ENCODE results near the gene IL6R.
A peak's percentile ranks its signal among the peaks of the same experiment; 100 is the strongest.
"Not testable (repeated sequence)": the region's sequence is repeated elsewhere in the genome, so short reads cannot be mapped to it uniquely, and the experiment has no call there.

Gene IL6R

DNA sequence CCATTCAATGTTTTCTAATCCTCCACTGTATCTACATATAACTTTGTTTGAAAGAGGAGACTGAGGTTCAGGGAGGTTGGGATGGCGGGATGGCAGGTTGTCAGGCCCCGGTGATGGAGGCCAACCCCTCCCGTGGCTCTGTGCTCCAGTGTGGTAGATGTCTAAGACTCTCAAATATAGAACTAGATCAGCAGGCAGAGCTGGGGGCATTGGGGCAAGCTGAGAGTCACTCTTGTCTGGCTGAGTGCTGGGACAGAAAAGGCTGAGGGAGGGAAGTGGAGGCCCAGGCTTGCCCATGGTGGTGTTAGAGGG, 1.7 kb downstream of the IL6R start:
- DNase-seq (ENCODE audit: low read depth) = no peak

DNA sequence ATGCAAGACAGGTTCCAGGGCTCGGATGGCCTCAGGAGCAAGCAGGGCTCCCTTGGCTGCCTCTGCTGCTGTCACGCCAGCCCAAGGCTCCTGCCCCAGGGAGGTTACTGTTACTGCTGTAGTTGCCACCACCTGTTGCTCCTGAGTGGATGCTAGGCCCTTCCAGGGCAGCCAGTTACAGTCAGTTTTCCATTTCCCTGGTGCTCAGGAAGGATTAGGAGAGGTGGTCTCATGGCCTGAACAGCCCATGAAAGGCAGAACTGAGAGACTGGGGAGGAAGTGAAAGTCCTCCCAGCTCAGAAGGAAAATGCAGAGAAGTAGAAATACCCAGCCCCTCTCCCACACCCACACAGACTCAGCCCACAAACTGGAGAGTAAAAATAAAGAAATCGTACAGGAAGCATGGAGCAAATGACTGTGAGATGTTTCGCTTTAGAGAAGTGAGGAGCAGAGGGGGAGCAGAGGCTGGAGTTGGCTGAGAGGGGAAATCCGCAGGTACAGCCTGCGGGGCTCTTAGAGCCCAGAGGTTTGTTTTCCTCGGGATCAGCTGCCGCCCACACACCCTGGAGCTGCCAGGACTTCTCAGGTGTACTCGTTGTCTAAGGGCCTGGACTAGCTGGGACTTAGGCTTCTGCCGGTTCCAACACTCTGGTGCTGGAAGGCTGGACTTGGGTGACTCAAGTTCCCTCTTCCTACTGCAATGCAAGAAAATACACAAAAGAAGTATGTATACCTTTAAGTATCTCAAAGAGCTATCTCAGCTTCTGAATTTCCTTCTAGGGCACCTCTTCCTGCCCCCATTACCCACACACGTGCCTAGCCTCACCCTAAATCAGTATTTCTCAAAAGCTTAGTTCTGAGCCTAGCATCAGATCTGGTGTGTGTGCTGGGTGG, 2.3 kb downstream of the IL6R start:
- peak; percentile 43 for DNase-seq (ENCODE audit: low read depth)

DNA sequence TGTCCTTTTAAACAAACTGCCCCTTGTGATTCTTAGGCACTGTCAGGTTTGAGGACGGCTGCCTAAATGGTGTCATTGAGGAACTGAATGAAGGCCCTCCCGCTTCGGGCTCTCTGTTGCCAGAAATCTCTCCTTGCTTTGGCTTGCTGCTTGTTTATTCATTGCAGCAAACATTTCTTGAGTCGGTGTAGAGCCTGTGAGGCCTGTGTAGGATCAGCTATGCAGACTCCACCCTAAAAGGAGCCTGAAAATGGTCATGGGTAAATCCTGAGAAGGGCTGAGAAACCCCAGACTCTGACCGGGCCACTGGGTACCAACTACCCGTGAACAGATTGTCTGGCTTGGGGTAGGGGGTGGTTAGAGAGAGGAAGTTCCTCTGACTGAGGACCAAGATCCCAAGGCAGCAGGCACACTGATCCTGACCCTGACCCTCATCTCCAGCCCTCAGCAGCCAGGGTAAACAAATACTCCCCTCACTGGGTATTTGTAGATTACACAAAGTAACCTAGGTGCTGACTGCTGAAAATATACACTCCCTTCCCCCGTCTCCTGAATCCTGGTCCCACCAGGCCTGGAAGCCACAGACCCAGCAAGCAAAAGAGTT, 3.1 kb downstream of the IL6R start:
- DNase-seq (ENCODE audit: low read depth) = no peak

DNA sequence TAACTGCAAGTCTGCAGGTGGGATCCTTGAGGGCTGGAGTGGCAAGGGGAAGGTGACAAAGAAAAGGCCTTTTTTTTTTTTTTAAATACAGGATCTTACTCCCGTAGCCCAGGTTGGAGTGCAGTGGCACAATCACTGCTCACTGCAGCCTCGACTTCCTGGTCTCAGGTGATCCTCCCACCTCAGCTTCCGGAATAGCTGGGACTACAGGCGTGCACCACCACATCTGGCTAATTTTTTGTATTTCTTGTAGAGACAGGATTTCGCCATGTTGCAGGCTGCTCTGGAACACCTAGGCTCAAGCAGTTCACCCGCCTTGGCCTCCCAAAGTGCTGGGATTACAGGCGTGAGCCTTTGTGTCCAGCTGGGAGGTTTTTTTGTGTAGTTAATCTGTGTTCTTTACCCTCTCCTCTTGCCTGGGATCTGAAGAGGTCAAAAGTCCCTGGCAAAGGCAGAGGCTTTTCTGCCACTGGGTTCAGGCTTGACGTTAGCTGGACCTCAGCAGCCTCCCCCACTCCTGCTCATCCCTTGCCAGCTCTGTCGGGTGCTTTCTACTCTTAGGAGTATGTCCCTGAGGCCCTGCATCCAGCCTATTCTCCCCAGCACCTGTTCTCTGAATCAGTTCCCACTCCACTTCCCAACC, 5.2 kb downstream of the IL6R start:
- DNase-seq (ENCODE audit: low read depth) = no peak

DNA sequence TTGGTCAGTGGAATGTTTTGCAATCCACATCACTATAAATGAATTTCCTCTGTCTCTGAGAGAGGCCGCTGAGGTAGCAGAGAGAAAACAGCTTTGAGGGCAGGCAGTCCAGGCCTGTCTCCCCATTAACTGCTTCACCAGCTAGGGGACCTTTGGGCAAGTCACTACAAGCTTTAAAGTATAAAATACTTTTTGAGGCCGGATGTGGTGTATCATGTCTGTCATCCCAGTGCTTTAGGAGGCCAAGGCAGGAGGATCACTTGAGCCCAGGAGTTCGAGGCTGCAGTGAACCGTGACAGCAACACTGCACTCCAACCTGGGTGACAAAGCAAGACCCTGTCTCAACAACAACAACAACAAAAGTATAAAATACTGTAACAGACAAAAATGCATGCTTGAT, 6.4 kb downstream of the IL6R start:
- no peak for DNase-seq (ENCODE audit: low read depth)

DNA sequence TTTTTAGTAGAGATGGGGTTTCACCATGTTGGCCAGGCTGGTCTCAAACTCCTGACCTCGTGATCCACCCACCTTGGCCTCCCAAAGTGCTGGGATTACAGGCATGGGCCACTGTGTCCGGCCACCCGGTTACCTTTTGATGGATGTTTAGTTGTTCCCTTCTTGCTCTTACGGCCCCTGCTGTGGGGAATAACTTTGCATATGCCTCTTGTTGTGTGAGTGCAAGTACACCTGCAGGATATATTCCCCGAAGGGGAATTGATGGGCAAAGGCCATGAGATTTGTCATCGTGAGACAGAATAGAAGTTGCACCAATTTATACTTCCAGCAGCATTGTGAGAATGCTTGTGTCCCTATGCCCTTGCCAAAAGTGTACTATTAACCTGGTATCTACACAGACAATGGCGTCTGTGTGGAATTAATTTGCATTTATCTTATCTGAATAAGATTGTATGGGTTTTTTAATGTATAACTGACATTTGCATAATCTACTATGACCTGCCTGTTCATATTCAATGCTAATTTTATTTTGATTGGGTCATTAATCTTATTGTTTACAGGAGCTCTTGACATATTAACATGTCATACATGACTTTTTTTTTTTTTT, 8.1 kb downstream of the IL6R start:
- DNase-seq (ENCODE audit: low read depth) = no peak

DNA sequence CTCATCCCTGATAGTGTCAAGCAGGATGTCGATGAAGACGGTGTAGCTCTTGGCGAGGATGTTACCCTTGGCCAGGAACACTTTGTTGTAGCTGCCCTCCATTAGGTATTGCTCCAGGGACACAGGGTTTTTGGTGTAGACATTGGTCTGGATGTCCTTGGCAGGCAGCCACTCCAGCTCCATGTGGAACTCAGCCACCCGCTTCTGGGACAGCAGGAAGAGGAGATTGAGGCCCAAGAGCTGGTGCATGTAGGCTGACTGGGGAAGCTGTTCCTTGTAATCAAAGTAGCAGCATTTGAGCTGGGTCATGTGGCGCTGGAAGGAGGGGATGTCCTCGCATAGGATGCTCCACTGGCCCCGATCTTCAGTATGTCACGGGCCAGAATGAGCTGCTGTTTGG, 9.5 kb downstream of the IL6R start:
- no peak for DNase-seq (ENCODE audit: low read depth)

DNA sequence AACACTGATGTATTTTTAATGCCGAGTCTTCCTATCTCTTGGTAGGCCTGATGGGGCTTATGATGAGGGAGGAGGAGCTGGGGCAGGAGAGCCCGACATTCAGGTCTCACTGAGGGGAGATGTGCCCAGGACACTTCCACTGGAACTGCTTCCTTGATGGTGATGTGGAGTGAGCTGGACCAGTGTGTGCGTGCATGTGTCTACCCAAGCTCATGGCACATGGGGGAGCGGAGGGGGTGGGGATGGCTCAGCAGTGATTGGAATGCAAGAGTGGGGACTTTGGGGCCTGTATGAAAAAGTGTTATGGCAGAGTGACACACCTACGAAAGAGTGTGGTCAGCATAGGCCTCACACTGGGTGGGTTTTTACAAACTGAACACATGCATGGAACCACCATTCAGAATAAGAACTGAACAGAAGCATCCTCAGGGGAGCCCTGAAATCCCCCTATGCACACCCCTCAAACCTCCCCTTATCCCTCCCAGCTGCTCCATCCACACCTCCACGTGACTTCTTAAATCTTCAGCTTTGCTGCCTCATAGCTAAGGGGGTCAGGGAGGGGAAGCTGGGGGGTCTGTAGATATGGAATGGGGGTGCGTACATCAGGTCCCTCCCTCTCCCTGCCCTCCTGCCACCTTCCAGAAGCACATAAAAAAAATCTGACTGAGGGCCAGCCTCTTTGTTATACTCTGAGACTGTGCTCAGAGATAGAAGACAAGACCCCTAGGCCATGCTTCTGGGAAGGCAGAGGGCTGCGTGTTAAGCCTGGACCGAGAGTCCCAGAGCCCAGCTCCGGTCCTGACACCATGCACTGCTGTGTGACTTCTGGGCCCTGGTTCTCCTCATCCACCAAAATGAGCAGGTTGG, 11.6 kb downstream of the IL6R start:
- no peak for DNase-seq (ENCODE audit: low read depth)

DNA sequence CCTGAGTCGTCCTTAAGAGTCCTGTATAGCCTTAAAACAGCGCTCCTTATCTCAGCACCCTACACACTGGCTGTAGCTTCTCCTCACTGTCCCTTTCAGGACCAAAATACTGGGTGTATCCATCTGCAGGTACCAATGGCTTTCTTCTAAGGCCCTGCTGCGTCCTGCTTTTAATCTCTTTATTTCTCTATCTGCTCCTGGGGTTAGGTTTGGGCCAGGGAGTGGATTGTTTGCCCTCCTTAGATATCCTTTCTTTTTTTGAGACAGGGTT, 12.1 kb downstream of the IL6R start:
- DNase-seq (ENCODE audit: low read depth) = no peak

DNA sequence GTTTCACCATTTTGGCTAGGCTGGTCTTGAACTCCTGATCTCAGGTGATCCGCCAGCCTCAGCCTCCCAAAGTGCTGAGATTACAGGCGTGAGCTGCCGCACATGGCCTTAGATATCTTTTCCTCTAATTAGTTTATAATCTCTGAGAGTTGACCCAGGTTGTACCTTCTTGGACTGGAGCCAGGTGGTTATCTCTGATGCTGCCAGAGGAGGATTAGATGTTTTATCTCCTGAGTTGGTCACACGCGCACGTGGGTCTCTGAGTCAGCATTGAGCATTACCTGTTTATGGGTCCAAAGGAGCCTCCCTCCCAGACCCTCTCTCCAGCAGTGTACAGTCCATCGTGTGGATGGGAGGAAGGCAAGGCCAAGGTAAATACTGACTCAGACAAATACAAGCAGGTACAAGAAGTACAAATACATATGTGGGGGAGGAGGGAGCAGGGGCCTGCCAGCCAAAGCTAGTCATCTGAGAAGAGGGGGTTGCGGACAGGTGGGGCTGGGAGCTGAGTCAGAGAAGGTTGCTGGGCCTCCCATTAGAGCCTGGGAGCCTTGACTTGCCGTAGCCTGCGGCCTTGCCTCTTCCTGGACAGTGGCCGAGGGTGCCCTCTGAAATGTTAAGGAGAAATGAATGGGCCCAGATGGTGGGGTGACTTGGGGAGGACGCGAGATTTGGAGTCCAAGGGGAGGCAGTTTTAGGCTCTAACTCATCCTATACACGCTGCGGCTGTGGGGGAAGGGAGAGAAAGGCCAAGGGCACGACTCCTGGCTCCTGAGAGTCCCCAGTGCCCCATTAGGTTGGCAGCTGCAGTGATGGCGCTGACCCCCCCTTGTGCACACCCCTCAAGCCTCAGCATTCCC, 13.1 kb downstream of the IL6R start:
- DNase-seq (ENCODE audit: low read depth) = no peak

DNA sequence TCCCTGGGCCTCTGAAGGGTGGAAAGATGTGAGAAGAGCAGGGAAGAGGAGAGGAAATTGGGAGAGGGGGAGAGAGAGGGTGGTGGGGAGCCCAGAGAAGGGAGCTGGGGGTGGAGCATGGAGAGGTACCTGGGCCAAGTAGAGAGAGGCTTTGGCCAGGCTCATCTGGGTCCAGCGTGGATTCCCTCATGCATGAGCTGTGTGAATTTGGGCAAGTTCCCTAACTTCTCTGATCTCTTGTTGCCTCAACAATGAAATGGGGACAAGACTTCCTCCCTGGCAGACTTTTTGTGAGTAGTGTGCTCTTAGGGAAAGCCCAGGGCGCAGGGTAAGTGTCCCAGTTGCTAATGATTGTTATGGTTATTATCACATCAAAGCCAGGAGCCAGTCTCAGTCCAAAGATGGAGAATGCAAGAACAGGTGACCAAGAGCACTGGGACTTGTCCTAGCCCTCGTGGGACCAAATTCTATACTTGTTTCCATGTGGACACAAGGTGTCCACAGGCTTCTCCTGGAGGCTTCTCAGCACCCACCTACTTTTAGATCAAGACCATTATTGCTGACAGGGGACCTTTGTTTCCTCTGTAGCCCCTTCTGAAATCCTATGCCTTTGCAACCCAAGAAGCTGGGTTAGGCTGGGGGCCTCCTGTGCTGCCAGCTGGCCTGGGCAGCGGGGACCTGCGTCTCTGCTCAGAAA, 13.9 kb downstream of the IL6R start:
- DNase-seq (ENCODE audit: low read depth) = no peak

DNA sequence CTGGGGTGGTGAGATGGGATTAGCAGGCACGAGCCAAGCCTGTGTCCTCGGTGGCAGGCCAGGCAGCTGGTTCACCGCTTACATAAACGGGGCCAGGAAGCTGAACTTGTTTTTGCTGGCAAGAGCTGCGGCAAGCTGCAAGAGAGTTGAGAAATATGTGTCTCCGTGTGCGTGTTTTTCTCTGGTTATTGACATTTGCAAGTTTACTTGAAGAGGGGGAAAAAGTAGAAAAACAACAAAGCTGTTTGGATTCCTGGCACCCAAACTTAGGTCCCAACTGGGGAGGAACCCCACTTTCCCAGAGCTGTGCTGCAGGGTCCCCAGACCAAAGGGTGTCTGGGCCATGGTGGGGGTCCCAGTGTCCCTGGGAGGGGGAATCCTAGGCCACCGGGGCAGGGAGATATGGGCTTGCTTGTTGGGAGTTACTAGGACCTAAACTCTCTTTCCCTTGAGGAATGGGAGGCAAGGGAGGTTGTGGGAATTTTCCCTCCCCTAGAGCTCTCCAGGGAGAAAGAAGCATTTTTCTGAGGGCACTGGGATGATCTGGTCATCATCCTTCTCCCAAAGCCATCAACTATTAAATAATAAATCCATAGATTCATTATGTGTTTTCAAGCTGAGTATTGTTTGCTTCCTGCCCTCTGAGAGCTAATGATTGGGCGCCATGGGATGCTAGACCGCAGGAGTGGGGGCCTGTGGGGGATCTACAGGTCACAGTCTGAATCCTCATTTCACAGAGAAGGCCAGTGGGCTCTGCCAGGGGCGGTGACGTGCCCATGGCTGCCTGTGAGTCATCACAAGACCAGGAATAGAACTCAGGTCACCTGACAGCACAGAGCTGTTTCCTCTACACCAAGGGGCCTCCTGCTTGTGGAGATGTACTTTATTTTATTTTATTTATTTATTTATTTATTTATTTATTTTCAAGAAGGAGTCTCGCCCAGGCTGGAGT, 14.8 kb downstream of the IL6R start:
- DNase-seq (ENCODE audit: low read depth) = peak; percentile 51

DNA sequence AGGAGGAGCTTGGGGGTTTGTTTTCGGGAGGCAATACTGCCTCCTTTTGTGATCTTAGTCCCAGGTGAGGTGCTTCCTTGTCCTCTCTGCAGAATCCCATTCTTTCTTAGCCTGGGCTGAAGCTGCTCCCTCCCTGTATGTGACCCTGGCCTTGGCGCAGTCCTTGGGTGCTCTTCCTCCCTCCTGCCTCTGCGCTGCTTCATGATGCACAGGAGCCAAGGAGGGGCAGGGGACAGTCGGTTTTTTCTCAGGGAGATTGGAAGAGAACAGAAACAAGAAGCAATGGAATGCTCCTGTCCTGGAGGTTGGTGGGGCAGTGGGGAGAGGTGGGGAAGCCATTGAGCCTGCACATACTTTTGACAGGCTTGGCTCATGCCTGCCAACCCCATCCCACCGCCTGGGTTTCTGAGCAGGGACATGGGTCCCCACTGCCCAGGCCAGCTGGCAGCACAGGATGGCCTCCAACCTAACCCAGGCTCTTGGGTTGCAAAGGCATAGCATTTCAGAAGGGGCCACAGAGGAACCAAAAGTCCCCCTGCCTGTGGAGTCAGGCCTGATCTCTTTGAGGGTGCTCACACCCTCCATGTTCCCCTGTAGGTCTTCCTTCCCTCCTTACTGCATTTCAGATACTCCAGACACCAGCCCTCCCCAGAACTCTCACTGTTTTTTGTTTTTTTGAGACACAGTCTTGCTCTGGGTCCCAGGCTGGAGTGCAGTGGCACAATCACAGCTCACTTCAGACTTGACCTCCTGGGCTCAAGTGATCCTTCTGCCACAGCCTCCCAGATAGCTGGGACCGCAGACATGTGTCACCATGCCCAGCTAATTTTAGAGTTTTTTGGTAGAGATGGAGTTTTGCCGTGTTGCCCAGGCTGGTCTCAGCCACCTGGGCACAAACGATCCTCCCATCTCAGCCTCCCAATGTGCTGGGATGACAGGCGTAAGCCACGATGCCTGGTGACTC, 16.1 kb downstream of the IL6R start:
- no peak for DNase-seq (ENCODE audit: low read depth)

DNA sequence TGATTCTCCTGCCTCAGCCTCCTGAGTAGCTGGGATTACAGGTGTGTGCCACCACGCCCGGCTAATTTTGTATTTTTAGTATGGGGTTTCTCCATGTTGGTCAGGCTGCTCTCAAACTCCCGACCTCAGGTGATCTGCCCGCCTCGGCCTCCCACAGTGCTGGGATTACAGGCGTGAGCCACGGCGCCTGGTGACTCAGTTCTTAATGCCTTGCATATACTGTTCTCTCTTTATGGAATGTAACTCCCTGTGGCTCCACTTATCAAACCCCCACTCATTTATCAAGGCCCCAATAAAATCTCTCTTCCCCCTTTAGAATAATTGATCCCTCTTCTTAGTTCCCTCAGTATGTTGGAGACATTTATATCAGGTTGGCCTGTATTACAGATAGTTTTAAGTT, 16.9 kb downstream of the IL6R start:
- DNase-seq (ENCODE audit: low read depth) = not testable (repeated sequence)

DNA sequence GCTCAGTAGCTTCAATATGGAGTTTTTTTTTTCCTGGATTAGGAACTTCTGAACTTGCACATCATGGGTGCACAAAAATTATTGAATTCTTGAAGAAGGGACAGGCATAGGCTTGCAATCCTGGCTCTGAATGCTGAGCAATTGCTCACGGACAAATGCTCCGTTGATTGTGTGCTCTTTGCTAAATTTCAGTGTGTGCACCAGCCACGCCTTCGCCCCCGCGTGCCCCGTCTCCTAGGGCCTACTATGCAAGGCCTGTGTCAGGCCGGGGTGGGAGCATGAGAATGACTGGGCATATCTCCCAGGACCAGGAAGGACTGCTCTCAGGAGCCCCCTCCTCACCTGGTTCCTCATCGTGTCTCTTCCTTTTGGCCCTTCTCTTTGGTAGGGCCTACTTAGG, 17.4 kb downstream of the IL6R start:
- no peak for DNase-seq (ENCODE audit: low read depth)

DNA sequence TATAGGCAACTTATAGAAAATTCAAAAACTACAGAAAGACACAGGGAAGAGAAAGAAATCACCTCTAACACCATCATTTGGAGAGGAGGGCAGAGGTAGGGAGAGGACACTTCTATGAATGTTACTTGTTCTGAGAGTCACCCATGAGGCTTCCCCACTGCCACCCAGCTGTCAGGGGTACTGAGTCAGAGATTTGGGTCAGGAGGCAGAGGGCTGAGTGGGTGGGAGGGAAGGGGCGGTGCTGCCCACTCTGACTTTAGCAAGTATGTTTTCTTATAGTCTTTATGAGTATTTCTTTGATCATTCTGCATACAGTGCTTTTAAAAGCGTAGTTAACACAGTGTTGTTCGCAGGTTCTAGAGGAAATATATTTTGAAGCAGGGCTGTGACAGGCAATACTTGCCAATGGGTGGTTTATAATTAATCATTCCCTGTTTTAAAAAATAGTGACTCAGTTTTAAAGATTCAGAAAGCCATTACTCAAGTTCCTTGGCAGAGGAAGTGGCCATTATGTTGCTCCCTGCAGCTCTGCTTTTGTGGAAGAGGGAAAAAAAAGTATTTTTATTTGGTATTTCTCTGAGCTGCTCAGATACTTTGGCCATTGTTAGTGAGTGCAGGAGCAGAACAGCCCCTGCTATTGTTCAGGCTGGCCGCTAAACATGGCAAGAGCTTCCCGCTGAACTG, 18.3 kb downstream of the IL6R start:
- DNase-seq (ENCODE audit: low read depth) = no peak

DNA sequence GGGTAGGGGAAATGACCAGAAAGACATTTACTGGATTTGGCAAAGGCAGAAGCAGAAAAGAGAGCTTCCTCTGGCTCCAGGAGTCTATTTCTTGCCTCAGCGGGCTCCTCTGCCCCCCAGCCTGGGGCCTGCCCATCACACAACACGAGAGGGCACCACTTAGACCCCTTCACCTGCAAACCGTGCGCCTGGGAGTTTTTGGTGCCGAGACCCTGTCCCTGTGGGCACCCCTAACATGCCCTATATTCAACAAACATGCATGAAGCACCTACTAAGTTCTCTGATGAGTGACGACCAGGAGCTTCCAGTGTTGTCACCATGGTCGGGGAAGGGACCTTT, 18.8 kb downstream of the IL6R start:
- DNase-seq (ENCODE audit: low read depth) = no peak

DNA sequence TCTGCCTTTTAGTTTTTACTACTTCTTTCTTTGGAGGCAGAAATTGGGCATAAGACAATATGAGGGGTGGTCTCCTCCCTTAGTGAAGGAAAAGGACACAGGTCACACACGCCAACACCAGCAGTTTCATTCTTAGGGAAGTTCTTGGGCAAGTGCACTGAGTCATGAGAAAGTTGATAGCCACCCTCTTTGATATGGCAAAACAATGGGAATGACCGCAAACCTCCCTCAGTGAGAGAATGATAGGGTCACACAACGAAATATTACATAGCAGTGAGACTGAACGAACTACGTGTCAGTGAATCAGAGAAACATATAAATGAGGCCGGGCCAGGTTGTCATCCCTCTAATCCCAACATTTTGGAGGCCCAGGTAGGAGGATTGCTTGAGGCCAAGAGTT, 20.0 kb downstream of the IL6R start:
- no peak for DNase-seq (ENCODE audit: low read depth)

Data from activated T-cell treated with anti-CD3 and anti-CD28 coated beads for 48 hours (primary cell).